Uterus (tissue), 4 donors: ENCODE results near the gene ERC2. TPM values are rescaled to one million over a fixed set of nuclear protein-coding genes. Genes with fewer than 3 reads are reported as not detected.

Source experiments
- DNase-seq, 2 donors: peaks; one replicate each; pipeline ENCODE4 v3.0.0-alpha.2; 2019 to 2020
- H3K27ac ChIP-seq, 2 donors: fragments of 200-600 bp; sonication (generic); 1 replicate in 1 of 2; 2 replicates in 1 of 2; pipeline ENCODE4 v1.5.1; 2016 to 2018
- H3K27me3 ChIP-seq, 2 donors: fragments of 200-600 bp; sonication (generic); one replicate each; pipeline ENCODE4 v1.5.1; 2018 to 2019; ENCODE audit warnings: control low read depth in 1 of 2
- H3K36me3 ChIP-seq, 2 donors: fragments of 200-600 bp; sonication (generic); one replicate each; pipeline ENCODE4 v1.5.1; 2019; ENCODE audit warnings: control low read depth in 1 of 2
- H3K4me1 ChIP-seq, 2 donors: fragments of 200-600 bp; sonication (generic); one replicate each; pipeline ENCODE4 v1.5.1; 2018 to 2019; ENCODE audit warnings: control low read depth in 1 of 2
- H3K4me3 ChIP-seq, 2 donors: fragments of 200-600 bp; sonication (generic); 1 replicate in 1 of 2; 2 replicates in 1 of 2; pipeline ENCODE4 v1.5.1; 2018 to 2019; ENCODE audit warnings: mild to moderate bottlenecking in 1 of 2
- H3K9me3 ChIP-seq, 2 donors: fragments of 200-600 bp; sonication (generic); one replicate each; pipeline ENCODE4 v1.5.1; 2019; ENCODE audit warnings: control low read depth in 1 of 2
- POLR2A ChIP-seq, 2 donors: fragments of 450-650 bp; IDR thresholded peaks; one replicate each; pipeline ENCODE4 v1.6.1; 2016; ENCODE audit warnings: antibody characterized with exemption in 2 of 2, mild to moderate bottlenecking in 1 of 2, moderate library complexity in 1 of 2
- intact Hi-C: fragments of 100-400 bp; cut with DNase I; formaldehyde crosslinking; loops from one replicate; pipeline ENCODE4 v1.15.1; 2023; ENCODE audit warnings: low total_unique reads
- total RNA-seq, 4 donors: library from RNA; depleted of rRNA in 3 of 4; stranded (reverse); fragments of >200 nt in 3 of 4; gene quantifications; one replicate each; pipeline versions ENCODE4 v1.1.0 to v1.2.4, GENCODE V29; 2014 to 2023
- TF ChIP-seq, protein P1 (sequence below), 4 experiments: fragments of 200-600 bp in 2 of 4; fragments of 450-650 bp in 2 of 4; sonication (generic) in 2 of 4; IDR thresholded peaks; one replicate each; pipeline ENCODE4 v1.5.1; 2016 to 2019; ENCODE audit warnings: antibody characterized with exemption in 4 of 4, mild to moderate bottlenecking in 2 of 4, moderate library complexity in 1 of 4
- donor health status: DM: yes; HTN: yes; CAD: no.

The ERC2 gene
- total RNA-seq, 4 donors from 2014 or later, result 1.7 to 5.5 TPM; not detected in 2

DNA sequence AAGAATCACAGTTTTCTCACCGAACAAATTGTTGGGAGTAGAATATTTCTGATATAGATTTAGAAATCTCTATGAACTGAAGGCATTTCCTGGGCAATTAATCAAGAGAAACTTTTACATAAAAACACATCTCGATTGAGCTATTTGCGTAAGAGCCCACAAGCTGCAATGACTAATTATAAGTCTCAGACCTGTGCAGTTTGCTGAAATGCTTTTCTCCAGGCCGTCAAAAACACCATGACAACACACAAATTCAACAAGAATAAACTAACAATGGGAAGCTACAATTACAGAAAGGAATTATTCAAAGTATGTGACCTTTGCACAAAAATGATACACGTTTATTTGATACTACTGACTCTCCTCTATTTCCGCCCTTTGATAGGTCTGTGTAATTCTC is 499.9 kb downstream of the ERC2 start:
- TF ChIP-seq POLR2A (IDR thresholded peaks at IDR 0.05), result no peak
- TF ChIP-seq, protein P1, sequence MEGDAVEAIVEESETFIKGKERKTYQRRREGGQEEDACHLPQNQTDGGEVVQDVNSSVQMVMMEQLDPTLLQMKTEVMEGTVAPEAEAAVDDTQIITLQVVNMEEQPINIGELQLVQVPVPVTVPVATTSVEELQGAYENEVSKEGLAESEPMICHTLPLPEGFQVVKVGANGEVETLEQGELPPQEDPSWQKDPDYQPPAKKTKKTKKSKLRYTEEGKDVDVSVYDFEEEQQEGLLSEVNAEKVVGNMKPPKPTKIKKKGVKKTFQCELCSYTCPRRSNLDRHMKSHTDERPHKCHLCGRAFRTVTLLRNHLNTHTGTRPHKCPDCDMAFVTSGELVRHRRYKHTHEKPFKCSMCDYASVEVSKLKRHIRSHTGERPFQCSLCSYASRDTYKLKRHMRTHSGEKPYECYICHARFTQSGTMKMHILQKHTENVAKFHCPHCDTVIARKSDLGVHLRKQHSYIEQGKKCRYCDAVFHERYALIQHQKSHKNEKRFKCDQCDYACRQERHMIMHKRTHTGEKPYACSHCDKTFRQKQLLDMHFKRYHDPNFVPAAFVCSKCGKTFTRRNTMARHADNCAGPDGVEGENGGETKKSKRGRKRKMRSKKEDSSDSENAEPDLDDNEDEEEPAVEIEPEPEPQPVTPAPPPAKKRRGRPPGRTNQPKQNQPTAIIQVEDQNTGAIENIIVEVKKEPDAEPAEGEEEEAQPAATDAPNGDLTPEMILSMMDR (IDR thresholded peaks at IDR 0.05), result no peak
- intact Hi-C loops, result no loop called here
- H3K4me3 ChIP-seq, result no peak overlapping the region
- H3K36me3 ChIP-seq, result no peaks in the 10 kb centered on the region
- no peak for DNase-seq
- no peaks in the 10 kb centered on the region for H3K9me3 ChIP-seq
- H3K27me3 ChIP-seq, result no peaks in the 10 kb centered on the region
- H3K27ac ChIP-seq, result no peak overlapping the region
- no peaks in the 10 kb centered on the region for H3K4me1 ChIP-seq

DNA sequence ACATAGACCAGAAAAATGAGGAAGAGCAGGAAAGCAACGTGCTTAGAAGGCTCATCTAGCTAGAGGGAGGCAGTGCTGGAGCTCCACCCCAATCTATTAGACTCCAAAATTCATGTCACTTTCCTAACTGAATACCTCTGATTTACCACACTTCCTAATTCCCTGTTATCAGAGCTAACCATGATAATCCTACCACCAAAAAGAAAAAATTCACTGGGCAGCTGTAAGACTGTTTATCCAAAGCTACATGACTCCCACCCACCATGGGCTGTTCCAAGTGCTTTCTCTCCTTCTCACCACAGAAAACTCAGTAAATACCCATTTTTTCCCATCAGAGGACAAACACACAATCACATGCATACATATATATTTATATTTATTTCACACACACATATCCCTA is 501.7 kb downstream of the ERC2 start:
- Histone ChIP-seq H3K4me3 (no peak overlapping the region), H3K4me1 (no peaks in the 10 kb centered on the region), H3K27ac (no peak overlapping the region), H3K36me3 (no peaks in the 10 kb centered on the region), H3K27me3 (no peaks in the 10 kb centered on the region), H3K9me3 (no peaks in the 10 kb centered on the region)
- DNase-seq, result no peak
- intact Hi-C loops, result no loop called here
- TF ChIP-seq POLR2A (IDR thresholded peaks at IDR 0.05), result no peak
- TF ChIP-seq, protein P1 (IDR thresholded peaks at IDR 0.05), result no peak

DNA sequence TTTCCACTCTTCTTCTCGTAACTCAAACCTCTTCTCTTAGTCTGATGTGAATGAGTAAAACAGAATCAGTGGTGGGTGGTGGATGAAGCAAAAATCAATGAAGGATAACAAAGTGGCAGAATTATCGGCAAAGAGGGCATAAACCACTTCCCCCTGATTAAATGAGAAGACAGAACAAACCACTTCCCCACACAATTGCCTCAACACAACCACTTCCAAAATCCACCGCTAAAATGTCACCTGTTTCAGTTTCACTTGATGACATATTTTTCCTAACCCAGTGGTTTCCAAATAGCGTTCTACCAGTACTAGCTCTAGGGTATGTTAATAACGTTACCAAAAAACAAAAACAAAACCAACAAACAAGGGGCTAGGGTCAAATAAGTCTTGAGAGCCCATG is 502.5 kb downstream of the ERC2 start:
- no peak for TF ChIP-seq POLR2A (IDR thresholded peaks at IDR 0.05)
- TF ChIP-seq, protein P1 (IDR thresholded peaks at IDR 0.05), result no peak
- no peak for DNase-seq
- Histone ChIP-seq H3K4me3 (no peak overlapping the region), H3K36me3 (no peaks in the 10 kb centered on the region), H3K27ac (no peak overlapping the region), H3K4me1 (no peaks in the 10 kb centered on the region), H3K27me3 (no peaks in the 10 kb centered on the region), H3K9me3 (no peaks in the 10 kb centered on the region)
- intact Hi-C loops, result no loop called here

GRCh38 chr3:55964491-55964985 is 503.7 kb downstream of the ERC2 start:
- intact Hi-C loops, result no loop called here
- Histone ChIP-seq H3K9me3 (no peaks in the 10 kb centered on the region), H3K4me1 (no peaks in the 10 kb centered on the region), H3K4me3 (no peak overlapping the region), H3K36me3 (no peaks in the 10 kb centered on the region), H3K27me3 (no peaks in the 10 kb centered on the region), H3K27ac (no peak overlapping the region)
- DNase-seq, result no peak
- TF ChIP-seq, protein P1 (IDR thresholded peaks at IDR 0.05), result no peak
- no peak for TF ChIP-seq POLR2A (IDR thresholded peaks at IDR 0.05)

GRCh38 chr3:55963601-55964000 is 504.7 kb downstream of the ERC2 start:
- Histone ChIP-seq H3K4me3 (no peak overlapping the region), H3K4me1 (no peaks in the 10 kb centered on the region), H3K27me3 (no peaks in the 10 kb centered on the region), H3K36me3 (no peaks in the 10 kb centered on the region), H3K27ac (no peak overlapping the region), H3K9me3 (no peaks in the 10 kb centered on the region)
- TF ChIP-seq POLR2A (IDR thresholded peaks at IDR 0.05), result no peak
- TF ChIP-seq, protein P1 (IDR thresholded peaks at IDR 0.05), result no peak
- no peak for DNase-seq
- intact Hi-C loops, result no loop called here
